Ishikawa (cell line): ENCODE measurements around the gene TMOD1.

Experiments used
- CEBPB ChIP-seq: IDR thresholded peaks from 2 replicates; pipeline ENCODE4 v1.6.1; 2012
- CREB1 ChIP-seq: IDR thresholded peaks from 2 replicates; pipeline ENCODE4 v1.6.1; 2012; ENCODE audit warnings: low read depth
- EGR1 ChIP-seq: IDR thresholded peaks from 2 replicates; pipeline ENCODE4 v1.6.1; 2012
- EP300 ChIP-seq: IDR thresholded peaks from 2 replicates; pipeline ENCODE4 v1.6.1; 2012; ENCODE audit warnings: borderline replicate concordance
- FOXM1 ChIP-seq: IDR thresholded peaks from 2 replicates; pipeline ENCODE4 v1.6.1; 2012; ENCODE audit warnings: low read depth, borderline replicate concordance
- NFIC ChIP-seq: IDR thresholded peaks from 2 replicates; pipeline ENCODE4 v1.6.1; 2012
- RAD21 ChIP-seq: IDR thresholded peaks from 2 replicates; pipeline ENCODE4 v1.6.1; 2012; ENCODE audit warnings: low read depth
- TAF1 ChIP-seq: IDR thresholded peaks from 2 replicates; pipeline ENCODE4 v1.6.1; 2012; ENCODE audit warnings: low read depth, mild to moderate bottlenecking
- TCF12 ChIP-seq: IDR thresholded peaks from 2 replicates; pipeline ENCODE4 v1.6.1; 2012; ENCODE audit warnings: low read depth
- TEAD4 ChIP-seq: IDR thresholded peaks from 2 replicates; pipeline ENCODE4 v1.6.1; 2012
- YY1 ChIP-seq: IDR thresholded peaks from 2 replicates; pipeline ENCODE4 v1.6.1; 2012; ENCODE audit warnings: low read depth
- ZBTB7A ChIP-seq: IDR thresholded peaks from 2 replicates; pipeline ENCODE4 v1.6.1; 2012; ENCODE audit warnings: low read depth
- TF ChIP-seq, protein P1 (sequence below): IDR thresholded peaks from 2 replicates; pipeline ENCODE4 v1.6.1; 2012; ENCODE audit warnings: low read depth, mild to moderate bottlenecking
- TF ChIP-seq, protein P2 (sequence below): IDR thresholded peaks from 2 replicates; pipeline ENCODE4 v1.6.1; 2012
- TF ChIP-seq, protein P3 (sequence below): IDR thresholded peaks from 2 replicates; pipeline ENCODE4 v1.6.1; 2012

Gene TMOD1

DNA sequence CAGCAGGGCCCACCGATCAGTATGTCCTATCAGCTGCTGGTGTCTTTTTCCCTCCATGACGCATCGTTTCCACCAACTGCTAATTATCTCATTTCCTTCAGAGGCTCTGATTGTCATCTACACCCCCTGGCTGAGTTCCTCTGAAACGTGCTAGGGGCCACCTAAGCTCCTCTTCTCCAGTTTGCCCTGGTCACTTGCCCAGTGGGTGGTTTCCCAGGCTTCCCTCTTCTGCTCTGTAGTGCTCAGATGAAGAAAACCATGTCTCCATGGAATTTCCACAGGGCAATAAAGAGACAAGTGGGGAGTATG lies 66.4 kb downstream of the TMOD1 start:
- TF ChIP-seq TAF1 (no peak), YY1 (no peak), CEBPB (no peak), ZBTB7A (no peak), FOXM1 (no peak), EP300 (no peak), TCF12 (no peak), EGR1 (no peak), NFIC (no peak), RAD21 (no peak), TEAD4 (no peak)
- TF ChIP-seq, protein P1, sequence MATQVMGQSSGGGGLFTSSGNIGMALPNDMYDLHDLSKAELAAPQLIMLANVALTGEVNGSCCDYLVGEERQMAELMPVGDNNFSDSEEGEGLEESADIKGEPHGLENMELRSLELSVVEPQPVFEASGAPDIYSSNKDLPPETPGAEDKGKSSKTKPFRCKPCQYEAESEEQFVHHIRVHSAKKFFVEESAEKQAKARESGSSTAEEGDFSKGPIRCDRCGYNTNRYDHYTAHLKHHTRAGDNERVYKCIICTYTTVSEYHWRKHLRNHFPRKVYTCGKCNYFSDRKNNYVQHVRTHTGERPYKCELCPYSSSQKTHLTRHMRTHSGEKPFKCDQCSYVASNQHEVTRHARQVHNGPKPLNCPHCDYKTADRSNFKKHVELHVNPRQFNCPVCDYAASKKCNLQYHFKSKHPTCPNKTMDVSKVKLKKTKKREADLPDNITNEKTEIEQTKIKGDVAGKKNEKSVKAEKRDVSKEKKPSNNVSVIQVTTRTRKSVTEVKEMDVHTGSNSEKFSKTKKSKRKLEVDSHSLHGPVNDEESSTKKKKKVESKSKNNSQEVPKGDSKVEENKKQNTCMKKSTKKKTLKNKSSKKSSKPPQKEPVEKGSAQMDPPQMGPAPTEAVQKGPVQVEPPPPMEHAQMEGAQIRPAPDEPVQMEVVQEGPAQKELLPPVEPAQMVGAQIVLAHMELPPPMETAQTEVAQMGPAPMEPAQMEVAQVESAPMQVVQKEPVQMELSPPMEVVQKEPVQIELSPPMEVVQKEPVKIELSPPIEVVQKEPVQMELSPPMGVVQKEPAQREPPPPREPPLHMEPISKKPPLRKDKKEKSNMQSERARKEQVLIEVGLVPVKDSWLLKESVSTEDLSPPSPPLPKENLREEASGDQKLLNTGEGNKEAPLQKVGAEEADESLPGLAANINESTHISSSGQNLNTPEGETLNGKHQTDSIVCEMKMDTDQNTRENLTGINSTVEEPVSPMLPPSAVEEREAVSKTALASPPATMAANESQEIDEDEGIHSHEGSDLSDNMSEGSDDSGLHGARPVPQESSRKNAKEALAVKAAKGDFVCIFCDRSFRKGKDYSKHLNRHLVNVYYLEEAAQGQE: no peak
- TF ChIP-seq, protein P2, sequence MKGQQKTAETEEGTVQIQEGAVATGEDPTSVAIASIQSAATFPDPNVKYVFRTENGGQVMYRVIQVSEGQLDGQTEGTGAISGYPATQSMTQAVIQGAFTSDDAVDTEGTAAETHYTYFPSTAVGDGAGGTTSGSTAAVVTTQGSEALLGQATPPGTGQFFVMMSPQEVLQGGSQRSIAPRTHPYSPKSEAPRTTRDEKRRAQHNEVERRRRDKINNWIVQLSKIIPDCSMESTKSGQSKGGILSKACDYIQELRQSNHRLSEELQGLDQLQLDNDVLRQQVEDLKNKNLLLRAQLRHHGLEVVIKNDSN: no peak
- TF ChIP-seq, protein P3, sequence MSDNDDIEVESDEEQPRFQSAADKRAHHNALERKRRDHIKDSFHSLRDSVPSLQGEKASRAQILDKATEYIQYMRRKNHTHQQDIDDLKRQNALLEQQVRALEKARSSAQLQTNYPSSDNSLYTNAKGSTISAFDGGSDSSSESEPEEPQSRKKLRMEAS: no peak

DNA sequence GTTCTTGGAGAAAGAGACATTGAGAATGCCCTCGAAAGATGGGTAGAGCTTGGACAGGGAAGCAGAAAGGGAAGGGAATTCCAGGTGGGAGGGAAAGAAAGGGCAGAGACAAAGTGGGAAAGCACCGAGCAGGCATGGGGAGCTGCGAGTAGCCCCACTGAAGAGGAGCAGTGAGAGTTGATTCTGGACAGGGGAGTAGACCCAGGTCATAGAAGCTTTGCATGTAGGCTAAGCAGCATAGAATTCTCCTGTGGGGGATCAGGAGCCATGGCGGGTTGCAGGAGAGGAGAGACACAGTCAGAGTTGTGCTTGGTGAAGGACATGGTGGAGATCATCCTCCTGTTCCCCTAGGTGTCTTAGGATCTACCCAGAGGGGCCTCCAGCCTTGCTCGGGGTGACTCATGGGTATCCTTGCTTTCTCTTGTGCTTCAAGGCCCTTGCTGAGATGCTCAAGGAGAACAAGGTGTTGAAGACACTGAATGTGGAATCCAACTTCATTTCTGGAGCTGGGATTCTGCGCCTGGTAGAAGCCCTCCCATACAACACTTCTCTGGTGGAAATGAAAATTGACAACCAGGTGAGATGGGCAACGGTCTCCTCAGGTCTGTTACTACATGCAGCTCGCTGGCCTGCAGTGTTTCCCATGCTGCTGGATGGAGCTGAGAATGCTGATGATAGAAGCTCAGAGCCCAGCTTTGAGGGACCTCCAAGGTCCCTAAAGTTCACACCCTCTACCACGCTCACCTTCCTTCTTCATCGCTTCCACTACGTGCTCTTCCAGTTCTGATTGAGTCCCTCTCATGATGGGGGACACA lies 67.2 kb downstream of the TMOD1 start:
- no peak for TF ChIP-seq ZBTB7A
- no peak for TF ChIP-seq EP300
- no peak for TF ChIP-seq TCF12
- TF ChIP-seq RAD21: no peak
- TF ChIP-seq CREB1: no peak
- no peak for TF ChIP-seq EGR1
- TF ChIP-seq, protein P3: no peak
- no peak for TF ChIP-seq TEAD4
- TF ChIP-seq, protein P1: no peak
- no peak for TF ChIP-seq FOXM1

DNA sequence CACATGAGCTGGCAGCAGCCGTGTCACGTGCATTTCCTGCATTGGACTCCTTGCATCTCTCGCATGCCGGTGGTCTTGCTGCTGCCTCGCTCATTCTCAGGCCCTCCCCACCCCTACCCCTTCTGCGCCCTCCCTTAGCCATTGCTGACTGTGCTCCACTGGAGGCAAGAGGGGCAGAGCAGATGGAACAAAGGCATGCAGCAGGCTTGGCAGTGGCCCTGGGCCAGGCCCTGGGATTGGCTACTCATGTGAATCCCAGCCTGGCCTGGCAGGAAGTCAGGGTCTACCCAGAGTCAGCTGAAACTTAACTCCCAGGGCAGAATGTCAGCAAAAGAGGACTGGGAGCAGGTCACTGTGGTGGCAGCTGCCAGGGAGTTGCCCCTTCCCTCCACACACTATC lies 69.4 kb downstream of the TMOD1 start:
- TF ChIP-seq TCF12: no peak
- no peak for TF ChIP-seq FOXM1
- TF ChIP-seq NFIC: no peak
- no peak for TF ChIP-seq EP300
- TF ChIP-seq RAD21: no peak
- TF ChIP-seq CREB1: no peak
- no peak for TF ChIP-seq TEAD4
- TF ChIP-seq TAF1: no peak
- TF ChIP-seq EGR1: no peak
- TF ChIP-seq, protein P2: no peak
- TF ChIP-seq CEBPB: no peak
- TF ChIP-seq, protein P1: no peak
- TF ChIP-seq YY1: no peak

DNA sequence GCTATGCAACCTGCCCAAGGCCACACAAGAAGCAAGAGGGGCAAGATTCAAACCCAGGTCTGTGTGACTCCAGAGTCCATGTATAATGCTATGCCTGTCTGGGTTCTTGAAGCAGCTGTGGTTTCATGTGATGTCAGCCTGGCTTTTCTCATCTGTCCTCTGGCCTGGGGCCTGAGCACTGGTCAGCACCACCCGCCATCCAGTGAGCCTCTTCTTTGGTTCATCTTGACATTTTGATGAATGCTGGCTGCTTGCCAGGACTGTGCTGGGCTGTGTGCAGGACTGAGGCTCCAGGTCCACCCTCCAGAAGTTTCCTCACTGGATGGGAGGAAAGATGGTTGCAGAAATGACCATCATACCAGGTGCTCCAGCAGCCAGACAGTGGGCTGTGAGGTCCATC lies 70.2 kb downstream of the TMOD1 start:
- TF ChIP-seq NFIC (peak; percentile 35; the same call in 1 of the 2 replicates), TAF1 (no peak)
